LHCN-M2 (cell line): ENCODE data around the gene B9D2. TPM values are rescaled to one million over a fixed set of nuclear protein-coding genes. Genes with fewer than 3 reads are reported as not detected.
"Not testable (repeated sequence)": the region's sequence is repeated elsewhere in the genome, so short reads cannot be mapped to it uniquely, and the experiment has no call there.

ENCODE experiments used
- DNase-seq: peaks from one replicate; pipeline ENCODE4 v3.0.0-alpha.2; 2012; ENCODE audit warnings: low read depth
- total RNA-seq: library from RNA; depleted of rRNA; stranded (reverse); fragments of >200 nt; gene quantifications from 2 replicates; pipeline ENCODE4 v1.2.3, GENCODE V29; 2014

B9D2 gene
- total RNA-seq, 1 experiment from 2014 or later = 5.3 TPM

DNA sequence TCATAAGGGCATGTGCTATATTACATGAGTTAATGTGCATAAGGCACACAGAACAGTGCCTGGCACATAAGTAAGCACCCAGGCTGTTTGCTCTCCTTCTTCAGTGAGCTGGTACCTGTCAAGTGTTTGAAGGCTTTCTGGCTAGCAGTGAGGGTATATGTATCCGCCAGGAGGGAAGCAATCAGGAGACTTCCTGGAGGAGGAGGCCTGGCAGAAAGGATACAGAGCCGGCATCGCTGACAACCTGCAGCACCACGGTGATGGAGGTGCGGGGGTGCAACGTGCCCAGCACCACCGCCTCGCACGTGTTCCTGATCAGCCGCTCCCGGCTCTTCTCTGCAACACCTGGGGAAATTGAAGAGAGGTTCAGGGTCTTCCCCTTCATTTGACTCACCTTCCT, 27.7 kb upstream of the B9D2 start:
- DNase-seq = no peak

DNA sequence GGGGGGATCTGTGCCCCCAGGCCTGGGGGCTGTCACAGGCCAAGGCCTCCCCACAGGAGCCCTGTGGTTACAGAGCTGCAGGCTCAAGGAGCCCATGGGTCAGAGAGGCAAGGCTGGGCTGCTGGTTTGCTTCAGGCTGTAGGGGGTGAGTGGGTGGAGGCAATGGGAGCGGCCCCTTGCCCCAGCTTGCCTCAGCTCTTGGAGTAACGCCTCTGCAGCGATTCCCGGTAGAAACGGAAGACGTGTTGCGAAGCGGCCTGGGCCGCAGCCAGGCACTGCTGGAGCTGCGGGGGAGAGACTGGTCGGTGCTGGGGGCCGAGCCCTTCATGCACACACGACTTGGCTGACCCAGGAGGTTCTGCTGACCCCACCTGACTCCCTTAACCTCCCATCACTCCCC, 22.5 kb upstream of the B9D2 start:
- DNase-seq = no peak

DNA sequence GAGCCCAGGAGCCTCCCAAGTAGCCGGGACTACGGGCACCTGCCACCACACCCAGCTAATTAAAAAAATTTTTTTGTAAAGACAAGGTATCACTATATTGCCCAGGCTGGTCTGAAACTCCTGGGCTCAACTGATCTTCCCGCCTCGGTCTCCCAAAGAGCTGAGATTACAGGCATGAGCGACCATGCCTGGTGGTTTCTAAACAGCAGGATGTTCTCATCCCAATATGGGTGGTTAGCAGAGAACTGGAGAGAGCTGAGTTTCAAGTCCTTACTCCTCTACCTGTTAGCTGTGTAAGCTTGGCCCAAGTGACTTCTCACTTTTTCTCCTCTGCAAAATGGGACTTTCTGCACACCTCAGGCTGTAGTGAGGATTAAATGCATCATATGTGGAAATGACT, 20.4 kb upstream of the B9D2 start:
- no peak for DNase-seq

DNA sequence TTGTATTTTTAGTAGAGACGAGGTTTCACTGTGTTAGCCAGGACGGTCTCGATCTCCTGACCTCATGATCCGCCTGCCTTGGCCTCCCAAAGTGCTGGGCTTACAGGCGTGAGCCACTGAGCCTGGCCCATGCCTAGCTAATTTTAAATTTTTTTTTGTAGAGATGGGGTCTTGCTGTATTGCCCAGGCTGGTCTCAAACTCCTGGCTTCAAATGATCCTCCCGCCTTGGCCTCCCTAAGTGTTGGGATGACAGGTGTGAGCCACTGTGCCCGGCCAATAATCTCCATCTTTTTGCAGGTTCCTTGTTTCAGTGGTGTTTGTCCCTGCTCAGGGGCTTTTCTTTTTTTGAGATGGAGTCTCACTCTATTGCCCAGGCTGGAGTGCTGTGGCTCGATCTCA, 17.6 kb upstream of the B9D2 start:
- DNase-seq = not testable (repeated sequence)

DNA sequence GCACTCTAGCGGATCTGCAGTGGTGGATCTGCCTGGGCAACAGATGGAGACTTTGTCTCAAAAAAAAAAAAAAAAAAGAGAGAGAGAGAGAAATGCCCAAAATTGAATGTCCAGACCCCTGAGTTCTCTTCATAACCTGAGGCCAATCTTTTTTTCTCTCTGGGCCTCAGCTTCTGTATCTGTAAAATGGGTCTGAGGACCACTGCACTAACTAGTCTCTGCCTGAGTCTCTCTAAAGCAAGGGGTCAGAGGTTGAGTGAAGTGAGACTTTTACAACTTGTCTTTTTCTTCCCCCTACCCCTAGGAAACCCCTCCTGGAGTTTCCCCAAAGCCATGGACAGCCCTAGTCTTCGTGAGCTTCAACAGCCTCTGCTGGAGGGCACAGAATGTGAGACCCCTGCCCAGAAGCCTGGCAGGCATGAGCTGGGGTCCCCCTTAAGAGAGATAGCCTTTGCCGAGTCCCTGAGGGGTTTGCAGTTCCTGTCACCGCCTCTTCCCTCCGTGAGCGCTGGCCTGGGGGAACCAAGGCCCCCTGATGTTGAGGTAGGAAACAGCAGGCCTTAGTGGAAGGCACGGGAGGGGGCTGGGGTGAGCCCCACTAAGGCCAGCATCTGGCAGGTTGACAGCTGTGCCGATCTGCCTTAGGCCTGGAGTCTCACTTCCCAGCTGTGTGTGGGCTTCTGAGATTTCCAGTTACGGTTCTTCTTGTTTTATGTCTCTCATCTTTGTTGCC, 14.2 kb upstream of the B9D2 start:
- DNase-seq = no peak

DNA sequence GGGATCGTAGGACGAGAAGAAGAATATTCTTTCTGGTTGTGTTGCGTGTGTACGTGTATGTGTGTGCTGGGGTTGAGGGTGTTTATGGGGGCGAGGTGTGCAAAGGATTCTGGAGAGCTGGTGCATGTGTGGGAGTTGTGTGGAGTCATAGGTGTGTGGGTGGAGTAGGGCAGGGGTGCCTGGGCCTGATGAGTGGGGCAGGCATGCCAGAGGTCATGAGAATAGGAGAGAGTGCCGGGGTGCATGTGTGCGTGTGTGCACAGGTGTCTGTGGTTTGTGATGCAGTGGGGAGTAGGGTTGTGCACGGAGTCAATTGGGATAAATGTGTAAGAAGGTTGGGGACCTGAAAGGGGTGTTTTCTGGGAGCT, 13.0 kb upstream of the B9D2 start:
- no peak for DNase-seq

DNA sequence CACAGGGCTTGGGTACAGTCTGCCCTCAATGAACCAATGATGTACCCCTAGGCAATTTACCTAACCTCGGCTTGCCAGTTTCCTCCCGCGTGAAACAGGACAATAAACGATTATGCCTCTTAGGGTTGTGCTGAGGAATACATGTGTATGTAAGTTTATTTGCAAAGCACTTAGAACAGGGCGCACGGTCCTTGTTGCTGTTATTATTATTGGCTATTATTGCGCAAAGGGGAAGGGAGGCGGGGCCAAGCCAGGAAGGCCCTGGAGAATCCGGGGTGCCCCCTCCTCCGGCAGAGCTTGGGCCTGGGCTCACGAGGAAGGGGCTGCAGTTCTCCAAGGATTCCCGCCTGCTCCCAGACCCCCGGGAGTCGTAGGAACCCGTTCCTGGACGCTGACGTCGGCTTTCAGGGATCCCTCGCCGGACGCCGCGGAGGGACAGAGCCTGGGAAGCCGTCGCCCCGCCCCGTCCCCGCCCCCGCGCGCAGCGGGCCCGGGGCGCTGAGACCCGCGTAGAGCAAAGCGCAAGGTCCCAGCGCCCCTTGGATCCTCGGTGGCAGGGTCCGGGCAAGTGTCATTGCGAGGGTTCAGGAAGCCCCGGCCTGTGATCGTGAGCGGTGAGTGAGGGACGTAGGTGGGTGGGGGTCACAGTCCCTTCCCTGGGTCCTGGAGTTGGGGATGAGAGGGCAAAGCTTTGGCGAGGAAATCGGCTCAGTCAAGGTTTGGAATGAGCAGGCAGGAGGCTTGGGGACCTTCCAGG, 12.5 kb upstream of the B9D2 start, which contains the start of gene TMEM91:
TMEM91 (plus strand) TSS at position 293 of the 757 bp plus-strand sequence. CDS start 1,777 bp downstream, outside the sequence.
- no peak for DNase-seq

DNA sequence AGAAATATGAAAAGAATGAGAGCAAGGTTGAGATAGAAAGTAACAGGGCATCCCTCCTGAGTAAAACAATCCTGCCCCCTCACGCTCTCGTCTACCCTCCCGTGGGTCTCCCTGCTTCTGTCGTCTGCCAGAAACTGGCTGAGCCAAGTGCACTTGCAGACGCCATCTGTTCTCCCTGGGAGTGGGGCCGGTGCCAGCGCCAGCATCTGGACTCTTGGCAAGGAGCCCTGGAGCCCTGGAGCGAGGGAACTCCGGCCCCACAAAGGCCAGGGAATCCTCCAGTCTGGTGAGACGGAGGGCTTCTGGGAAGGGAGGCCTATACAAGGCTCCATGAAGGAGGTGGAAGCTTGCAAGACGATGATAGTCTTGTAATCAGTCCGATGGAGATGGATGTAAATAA, 10.0 kb upstream of the B9D2 start:
- peak; percentile 88 for DNase-seq

DNA sequence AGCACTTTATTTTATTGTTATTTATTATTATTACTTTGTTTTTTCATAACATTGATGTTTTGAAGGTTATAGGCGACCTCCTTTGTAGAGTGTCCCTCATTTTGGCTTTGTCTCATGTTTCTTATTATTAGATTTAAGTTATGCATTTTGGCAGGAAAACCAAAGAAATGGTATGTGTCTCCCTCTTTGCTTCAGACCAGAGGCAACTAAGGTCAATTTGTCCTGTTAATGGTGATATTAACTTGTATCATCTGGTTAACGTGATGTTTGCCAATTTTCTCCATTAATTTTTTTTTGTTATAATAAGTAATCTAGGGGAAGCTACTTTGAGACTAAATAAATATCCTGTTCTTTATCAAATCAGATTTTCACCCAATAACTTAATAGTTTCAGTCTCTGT, 8.6 kb upstream of the B9D2 start:
- no peak for DNase-seq

DNA sequence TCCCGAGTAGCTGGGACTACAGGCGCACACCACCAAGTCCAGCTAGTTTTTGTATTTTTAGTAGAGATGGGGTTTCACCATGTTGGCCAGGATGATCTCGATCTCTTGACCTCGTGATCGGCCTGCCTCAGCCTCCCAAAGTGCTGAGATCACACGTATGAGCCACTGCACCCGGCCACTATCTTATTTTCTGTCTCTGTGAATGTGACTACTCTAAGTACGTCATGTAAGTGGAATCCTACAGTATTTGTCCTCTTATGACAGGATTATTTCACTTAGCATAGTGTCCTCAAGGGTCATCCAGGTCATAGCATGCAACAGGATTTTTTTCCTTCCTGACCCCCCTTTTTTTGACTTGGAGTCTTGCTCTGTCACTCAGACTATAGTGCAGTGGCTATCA, 7.6 kb upstream of the B9D2 start:
- DNase-seq = no peak

DNA sequence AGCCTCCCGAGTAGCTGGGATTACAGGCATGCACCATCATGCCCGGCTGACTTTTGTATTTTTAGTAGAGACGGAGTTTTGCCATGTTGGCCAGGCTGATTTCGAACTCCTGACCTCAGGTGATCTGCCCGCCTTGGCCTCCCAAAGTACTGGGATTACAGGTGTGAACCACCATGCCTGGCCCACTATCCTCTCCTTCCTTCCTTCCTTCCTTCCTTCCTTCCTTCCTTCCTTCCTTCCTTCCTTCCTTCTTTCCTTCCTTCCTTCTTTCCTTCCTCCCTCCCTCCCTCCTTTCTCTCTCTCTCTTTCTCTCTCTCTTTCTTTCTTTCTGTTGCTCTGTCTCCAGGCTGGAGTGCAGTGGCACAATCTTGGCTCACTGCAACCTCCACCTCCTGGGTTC, 7.2 kb upstream of the B9D2 start:
- DNase-seq = not testable (repeated sequence)

DNA sequence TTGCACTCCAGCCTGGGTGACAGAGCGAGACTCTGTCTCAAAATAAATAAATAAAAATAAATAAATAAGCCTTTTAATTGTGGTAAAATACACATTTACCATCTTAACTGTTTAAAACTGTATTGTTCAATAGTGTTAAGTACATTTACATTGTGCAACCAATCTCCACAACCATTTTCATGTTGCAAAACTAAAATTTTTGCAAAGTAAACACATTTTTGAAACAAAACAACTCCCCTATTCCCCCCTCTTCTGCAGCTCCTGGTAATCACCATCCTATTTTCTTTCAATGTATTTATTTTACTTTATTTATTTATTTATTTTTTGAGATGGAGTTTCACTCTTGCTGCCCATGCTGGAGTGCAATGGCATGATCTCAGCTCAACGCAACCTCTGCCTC, 5.8 kb upstream of the B9D2 start:
- DNase-seq = no peak

DNA sequence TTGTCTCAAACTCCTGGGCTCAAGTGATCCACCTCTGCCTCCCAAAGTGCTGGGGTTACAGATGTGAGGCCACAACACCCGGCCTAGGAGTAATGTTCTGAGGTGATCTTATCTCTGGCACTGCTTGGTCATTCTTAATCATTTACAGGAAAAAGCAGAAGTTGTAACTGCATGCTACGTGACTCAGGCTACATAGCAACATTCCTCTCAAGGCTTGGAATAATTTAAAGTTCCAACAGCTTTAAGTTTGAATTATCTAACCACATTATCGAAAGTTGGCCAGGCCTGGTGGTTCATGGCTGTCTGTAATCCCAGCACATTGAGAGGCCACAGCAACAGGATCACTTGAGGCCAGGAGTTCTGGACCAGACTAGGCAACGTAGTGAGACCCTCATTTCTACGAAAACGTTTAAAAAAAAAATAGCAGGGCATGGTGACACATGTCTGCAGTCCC, 3.9 kb upstream of the B9D2 start:
- DNase-seq = peak; percentile 72

DNA sequence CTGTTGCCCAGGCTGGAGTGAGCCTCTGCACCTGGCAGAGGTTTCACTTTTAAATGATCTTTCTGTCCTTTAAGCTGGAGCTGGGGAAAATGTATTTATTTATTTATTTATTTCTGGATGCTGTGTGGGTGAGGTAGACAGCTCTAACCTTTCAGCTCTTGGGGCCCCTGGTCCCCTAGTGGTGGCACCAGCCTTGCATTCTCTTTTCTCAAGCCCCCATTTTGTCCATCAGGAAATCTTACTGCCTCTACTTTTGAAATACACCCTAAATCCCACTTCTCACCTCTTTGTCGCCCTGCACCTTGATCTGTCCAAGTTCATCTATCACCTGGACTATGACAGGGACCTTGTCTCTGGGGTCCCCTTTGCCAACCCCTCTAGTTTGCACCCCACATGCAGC, 2.1 kb upstream of the B9D2 start:
- DNase-seq = no peak

DNA sequence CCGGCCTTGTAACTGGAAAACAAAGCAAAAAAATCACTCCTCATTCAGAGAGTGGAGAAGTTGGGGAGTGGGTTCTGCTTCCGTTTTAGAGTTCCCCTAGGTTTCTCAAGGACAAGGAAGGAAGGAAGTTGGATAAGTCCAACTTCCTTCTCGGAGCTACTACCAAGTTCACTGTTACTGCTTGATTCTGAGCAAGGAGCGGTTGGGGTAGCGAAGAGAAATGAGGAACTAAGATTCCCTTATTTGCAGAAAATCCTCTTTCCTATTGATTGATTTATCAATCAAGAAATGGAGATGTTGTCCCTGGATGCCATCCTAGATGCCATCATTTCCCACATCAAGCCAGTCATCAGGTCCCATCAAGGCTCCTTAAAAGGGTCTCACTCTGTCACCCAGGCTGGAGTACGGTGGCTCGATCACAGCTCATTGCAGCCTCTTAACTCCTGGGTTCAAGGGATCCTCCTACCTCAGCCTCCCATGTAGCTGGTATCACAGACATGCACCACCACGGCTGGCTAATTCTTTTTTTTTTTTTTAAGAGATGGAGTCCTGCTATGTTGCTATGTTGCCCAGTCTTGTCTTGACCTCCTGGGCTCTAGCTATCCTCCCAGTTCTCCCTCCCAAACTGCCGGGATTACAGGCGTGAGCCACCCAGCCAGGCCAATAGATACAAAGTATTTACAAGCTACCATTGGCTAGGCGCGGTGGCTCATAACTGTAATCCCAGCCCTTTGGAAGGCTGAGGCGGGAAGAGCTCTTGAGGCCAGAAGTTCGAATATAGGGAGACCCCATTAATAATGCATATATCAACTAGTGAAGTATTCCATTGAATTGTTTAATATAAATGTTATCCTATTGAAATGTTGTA, 809 bp upstream of the B9D2 start:
- DNase-seq = no peak

DNA sequence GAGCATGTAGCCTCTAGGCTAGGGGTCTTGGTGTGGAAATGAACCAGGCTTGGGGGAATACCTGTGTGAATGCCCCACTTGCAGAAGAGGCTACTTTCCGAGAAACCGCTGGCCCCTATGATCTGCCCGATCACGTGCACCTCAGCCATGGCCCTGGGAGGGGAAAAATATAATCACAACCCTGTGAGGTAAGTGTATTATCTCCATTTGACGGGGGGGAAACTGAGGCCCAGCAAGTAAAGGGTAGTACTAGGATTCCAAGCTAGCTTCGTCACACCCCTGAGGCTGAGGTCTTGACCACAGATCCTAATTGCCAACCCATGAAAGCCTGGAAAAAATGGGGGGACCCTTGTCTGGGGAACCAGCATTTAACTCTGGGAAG, 587 bp downstream of the B9D2 start:
- DNase-seq = no peak

DNA sequence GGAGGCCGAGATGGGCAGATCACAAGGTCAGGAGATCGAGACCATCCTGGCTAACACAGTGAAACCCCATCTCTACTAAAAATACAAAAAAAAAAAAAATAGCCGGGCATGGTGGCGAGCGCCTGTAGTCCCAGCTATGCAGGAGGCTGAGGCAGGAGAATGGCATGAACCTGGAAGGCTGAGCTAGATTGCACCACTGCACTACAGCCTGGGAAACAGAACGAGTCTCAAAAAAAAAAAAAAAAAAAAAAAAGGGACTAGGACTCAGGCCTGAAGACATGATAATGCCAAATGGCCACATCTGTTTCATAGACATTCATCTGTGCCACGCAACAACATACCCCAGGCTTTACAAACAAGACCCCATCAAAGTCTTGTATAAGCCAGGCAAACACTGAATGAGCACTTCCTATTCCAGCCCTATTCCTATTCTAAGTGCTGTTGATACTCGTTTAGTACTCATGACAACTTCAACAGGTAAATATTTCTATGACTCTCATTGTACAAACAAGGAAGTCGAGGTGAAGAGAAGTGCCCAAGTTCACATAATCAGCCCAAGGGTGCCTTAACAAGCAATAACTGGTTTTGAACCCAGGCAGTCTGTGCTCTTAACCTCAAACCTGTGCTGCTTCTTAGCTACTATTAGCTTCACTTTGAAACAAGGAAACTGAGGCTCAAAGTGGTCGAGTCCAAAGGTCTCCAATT, 1.7 kb downstream of the B9D2 start:
- no peak for DNase-seq

DNA sequence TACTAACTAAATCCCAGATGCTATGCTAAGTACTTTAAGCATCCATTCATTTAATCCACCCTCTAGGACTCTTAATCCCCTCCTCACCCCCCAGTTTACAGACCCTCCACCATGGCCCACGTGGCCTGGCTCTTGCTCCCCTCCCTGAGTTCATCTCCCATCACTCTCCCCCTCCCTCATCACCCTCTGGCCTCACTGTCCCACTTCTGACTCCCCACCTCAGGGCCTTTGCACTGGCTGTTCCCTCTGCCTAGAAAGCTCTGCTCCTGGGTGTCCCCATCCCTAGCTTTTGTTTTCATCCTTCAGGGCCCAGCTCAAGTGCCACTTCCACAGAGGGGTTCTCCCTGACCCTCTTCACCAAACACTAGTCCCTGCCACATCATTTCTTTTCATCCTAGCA, 4.2 kb downstream of the B9D2 start:
- no peak for DNase-seq

DNA sequence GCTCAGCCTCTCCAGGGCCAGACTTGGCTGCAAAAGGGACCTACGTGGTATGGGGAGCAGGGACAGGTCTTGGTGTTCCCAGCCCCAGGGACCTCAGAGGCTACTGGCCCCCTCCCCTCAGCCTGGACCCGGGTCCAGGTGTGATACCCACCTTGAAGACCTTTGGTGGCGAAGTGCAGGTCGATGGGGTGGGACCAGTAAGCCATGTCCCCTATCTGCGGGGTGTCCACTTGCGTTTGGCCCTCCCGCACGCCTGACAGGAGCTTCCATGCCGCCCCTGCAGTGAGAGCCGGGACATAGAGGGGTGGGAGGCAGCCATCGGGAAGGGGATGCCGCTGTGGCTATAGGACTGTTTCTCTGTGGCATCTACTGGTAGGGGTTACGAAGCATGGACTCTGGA, 6.2 kb downstream of the B9D2 start:
- DNase-seq = no peak

DNA sequence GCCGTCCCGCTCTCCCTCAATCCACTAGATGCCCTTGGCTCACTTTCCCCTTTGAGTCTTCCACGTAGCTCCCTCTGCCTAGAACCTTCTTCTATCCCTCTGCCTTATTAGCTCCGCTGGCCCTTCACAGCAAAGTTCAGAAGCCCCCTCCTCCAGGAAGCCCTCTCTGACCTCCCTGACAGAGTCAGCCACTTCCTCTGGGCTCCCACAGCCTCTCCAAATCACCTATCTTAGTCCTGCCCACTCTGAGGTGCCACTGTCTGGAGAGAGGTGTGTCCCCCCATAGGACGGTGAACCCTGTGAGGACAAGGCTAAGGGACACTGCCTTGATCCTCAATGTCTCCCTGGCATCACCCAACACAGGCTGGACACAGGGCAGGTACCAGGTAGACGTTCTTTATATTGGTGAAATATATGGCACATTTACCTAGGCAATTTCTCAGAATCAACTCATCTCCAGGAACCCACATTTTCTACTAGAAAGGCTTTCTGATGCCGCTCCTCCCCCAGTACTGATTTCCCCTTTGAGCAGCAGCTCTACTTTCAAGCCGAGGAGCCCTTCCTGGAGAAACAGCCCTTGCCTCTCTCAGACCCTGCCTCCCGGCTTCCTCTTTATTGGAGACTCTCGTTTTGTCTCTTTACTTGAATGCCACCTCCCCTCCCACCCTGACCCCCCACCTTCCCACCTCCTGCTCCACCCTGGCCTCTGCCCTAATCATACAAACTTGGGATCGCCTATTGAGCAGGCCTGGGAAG, 6.8 kb downstream of the B9D2 start:
- DNase-seq = no peak

DNA sequence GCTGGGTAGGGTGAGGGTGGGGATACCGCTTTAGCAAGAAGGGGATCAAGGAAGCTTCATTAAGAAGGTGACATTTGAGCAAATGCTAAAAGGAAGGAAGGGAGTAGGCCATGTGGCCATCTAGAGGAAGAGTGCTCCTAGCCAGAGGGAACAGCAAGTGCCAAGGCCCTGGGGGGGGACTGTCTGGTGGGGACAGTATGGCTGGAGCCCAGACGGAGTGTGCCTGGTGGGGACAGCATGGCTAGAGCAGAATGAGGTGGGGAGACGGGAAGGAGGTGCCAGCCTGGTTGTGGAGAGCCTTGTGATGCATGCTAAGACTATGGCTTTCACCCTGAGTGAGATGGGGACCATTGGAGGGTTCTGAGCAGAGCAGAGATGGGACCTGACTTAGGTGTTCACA, 8.1 kb downstream of the B9D2 start:
- DNase-seq = no peak
